Measurements from ENCODE around the gene AATK.

Gene AATK

GRCh38 chr17:81166033-81166492 is at the start of gene AATK:
Gene AATK (minus strand): TSS chr17:81166221. CDS start chr17:81165992, 229 bp downstream.
- DNase-seq = no peak

GRCh38 chr17:81213978-81214377 is 48.0 kb upstream of the AATK start:
- DNase-seq = no peak

- DNase-seq = no peak
Measured at GRCh38 chr17:81212365-81212764, 46.3 kb upstream of the AATK start.

GRCh38 chr17:81210868-81211267 is 44.8 kb upstream of the AATK start:
- DNase-seq = no peak

- no peak for DNase-seq
Measured at GRCh38 chr17:81210466-81210865, 44.4 kb upstream of the AATK start.

- no peak for DNase-seq
Measured at GRCh38 chr17:81209141-81209540, 43.1 kb upstream of the AATK start.

GRCh38 chr17:81208651-81209050 is 42.6 kb upstream of the AATK start:
- DNase-seq = no peak

GRCh38 chr17:81207610-81208581 is 41.9 kb upstream of the AATK start:
- no peak for DNase-seq

- DNase-seq = no peak
Measured at GRCh38 chr17:81206657-81207056, 40.6 kb upstream of the AATK start.

GRCh38 chr17:81206166-81206565 is 40.1 kb upstream of the AATK start:
- DNase-seq = no peak

- DNase-seq = no peak
Measured at GRCh38 chr17:81204578-81204977, 38.6 kb upstream of the AATK start.

- DNase-seq = no peak
Measured at GRCh38 chr17:81203136-81203535, 37.1 kb upstream of the AATK start.

- no peak for DNase-seq
Measured at GRCh38 chr17:81202318-81202717, 36.3 kb upstream of the AATK start.

GRCh38 chr17:81200695-81201580 is 34.9 kb upstream of the AATK start:
- DNase-seq = peak; percentile 52

- no peak for DNase-seq
Measured at GRCh38 chr17:81200201-81200600, 34.2 kb upstream of the AATK start.

GRCh38 chr17:81199482-81199830 is 33.4 kb upstream of the AATK start:
- no peak for DNase-seq

GRCh38 chr17:81198826-81199481 is 32.9 kb upstream of the AATK start:
- no peak for DNase-seq

- no peak for DNase-seq
Measured at GRCh38 chr17:81197831-81198490, 31.9 kb upstream of the AATK start.

- no peak for DNase-seq
Measured at GRCh38 chr17:81197409-81197795, 31.4 kb upstream of the AATK start.

GRCh38 chr17:81196505-81197408 is 30.7 kb upstream of the AATK start:
- DNase-seq = no peak

- no peak for DNase-seq
Measured at GRCh38 chr17:81195941-81196495, 30.0 kb upstream of the AATK start.

All from activated CD4-positive, alpha-beta T cell treated with anti-CD3 and anti-CD28 coated beads, Interleukin-10, Interleukin-2, amounts not matched to agents 100 ng/mL and 50 ng/mL, durations not matched to agents 16 hours and 8 hours (primary cell).